Right cardiac atrium (tissue), 5 donors: Measurements from ENCODE around the gene LTBP1. TPM values are rescaled to one million over a fixed set of nuclear protein-coding genes. Genes with fewer than 3 reads are reported as not detected.

Experiments
- ATAC-seq, 2 donors: fragments of 200-7000 bp; cut with Tn5 transposase; one replicate each; pipeline versions ENCODE4 v1.8.0 to v1.9.1; 2020; ENCODE audit warnings: moderate library complexity in 2 of 2, mild to moderate bottlenecking in 1 of 2
- DNase-seq, 3 donors: peaks; one replicate each; pipeline ENCODE4 v3.0.0-alpha.2; 2020
- H3K27ac ChIP-seq: one replicate; pipeline ENCODE4 v1.5.1; 2013; ENCODE audit warnings: mild to moderate bottlenecking, low read length, control low read depth, moderate library complexity
- H3K27me3 ChIP-seq: one replicate; pipeline ENCODE4 v1.6.1; 2013; ENCODE audit not compliant: control insufficient read depth, insufficient read depth
- H3K4me1 ChIP-seq: one replicate; pipeline ENCODE4 v1.6.1; 2013; ENCODE audit warnings: low read length; ENCODE audit not compliant: control insufficient read depth, insufficient read depth
- H3K4me3 ChIP-seq: one replicate; pipeline ENCODE4 v1.5.1; 2013; ENCODE audit warnings: low read length, control low read depth
- H3K9me3 ChIP-seq: one replicate; pipeline ENCODE4 v1.6.1; 2013; ENCODE audit warnings: low read length; ENCODE audit not compliant: control insufficient read depth
- WGBS: extraction: QIAGEN DNeasy Blood & Tissue Kit; methylation state at CpG from one replicate; pipeline ENCODE4 v1.1.7; 2013; 5-methylcytosine and 5-hydroxymethylcytosine counted together
- intact Hi-C, 4 donors: fragments of 100-400 bp; cut with DNase I; formaldehyde crosslinking; loops; one replicate each; pipeline versions ENCODE4 v1.11.0 to v1.14.0; 2022 to 2023
- microRNA-seq, 2 donors: library from miRNA; unstranded; fragments of <30 nt; microRNA quantifications; one replicate each; pipeline ENCODE4 v1.2.0, GENCODE V29; 2020 to 2021
- polyA plus RNA-seq: library from polyadenylated mRNA; stranded (reverse); fragments of 200-250 nt; gene quantifications from one replicate; pipeline ENCODE4 v1.2.3, GENCODE V29; 2013
- total RNA-seq, 4 donors: library from RNA; stranded (reverse); fragmentation: NEBNext Ultra II Directional; extraction: Animal tissue kit (Norgen Biotek cat#: 25700); gene quantifications; one replicate each; pipeline ENCODE4 v1.2.1, GENCODE V29; 2021
- donor health status: healthy with polysubstance abuse.
- donor health status: DM: no; HTN: yes; CAD: no.
- donor health status: DM: no; HTN: no; CAD: no.
- donor health status: DM: no; HTN: yes; CAD: no; lungs with severe emphysema.
- donor health status: DM: yes; HTN: yes; CAD: no.

The LTBP1 gene
- total and polyA plus RNA-seq, 5 donors = 53.0 to 218 (median 113) TPM

DNA sequence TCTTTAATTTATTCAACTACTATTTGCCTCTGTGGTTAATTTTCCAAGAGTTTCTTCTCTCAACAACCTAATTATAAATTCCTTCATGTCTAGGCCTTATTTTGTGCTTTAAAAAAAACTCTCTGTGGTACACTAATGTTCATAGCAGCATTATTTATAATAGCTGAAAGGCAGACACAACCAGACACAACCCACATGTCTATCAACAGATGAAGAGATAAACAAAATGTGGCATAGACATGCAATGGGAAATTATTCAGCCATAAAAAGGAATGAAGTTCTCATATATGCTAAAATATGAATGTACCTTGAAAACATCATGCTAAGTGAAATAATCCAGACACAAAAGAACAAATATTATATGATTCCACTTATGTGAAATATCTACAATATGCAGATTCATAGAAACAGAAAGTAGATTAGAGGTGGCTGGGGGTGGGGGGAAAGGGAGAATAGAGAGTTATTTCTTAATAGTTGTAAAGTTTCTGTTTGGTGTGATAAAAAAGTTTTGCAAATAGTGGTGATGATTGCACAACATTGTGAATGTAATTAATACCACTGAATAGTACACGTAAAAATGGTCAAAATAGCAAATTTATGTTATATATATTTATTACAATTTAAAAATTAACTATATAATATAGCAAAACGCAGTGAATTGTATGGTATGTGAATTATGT, 501.6 kb downstream of the LTBP1 start:
- ATAC-seq = no peak
- WGBS = 80% methylated on average over 2 of the region's 2 CpGs
- intact Hi-C loops = no loop called here
- Histone ChIP-seq H3K4me1 (peaks cover 1% of the 10 kb centered on the region), H3K27me3 (no peaks in the 10 kb centered on the region), H3K4me3 (no peak overlapping the region), H3K27ac (no peak overlapping the region), H3K9me3 (no peaks in the 10 kb centered on the region)
- DNase-seq = no peak

Small RNAs within 50 kb of the gene (microRNA-seq; reads per million reads assigned to microRNA genes)
- 0 reads per million in 2 donors for gene MIR4430
